Measurements from ENCODE around the gene KPNA2. TPM values are rescaled to one million over a fixed set of nuclear protein-coding genes. Genes with fewer than 3 reads are reported as not detected.
A peak's percentile ranks its signal among the peaks of the same experiment; 100 is the strongest.

Gene KPNA2
- total and polyA plus RNA-seq, 2 of the 13 experiments (the other 11 are each of a cell fraction or from before 2014, with no cell fraction given) = 111 to 305 TPM

DNA sequence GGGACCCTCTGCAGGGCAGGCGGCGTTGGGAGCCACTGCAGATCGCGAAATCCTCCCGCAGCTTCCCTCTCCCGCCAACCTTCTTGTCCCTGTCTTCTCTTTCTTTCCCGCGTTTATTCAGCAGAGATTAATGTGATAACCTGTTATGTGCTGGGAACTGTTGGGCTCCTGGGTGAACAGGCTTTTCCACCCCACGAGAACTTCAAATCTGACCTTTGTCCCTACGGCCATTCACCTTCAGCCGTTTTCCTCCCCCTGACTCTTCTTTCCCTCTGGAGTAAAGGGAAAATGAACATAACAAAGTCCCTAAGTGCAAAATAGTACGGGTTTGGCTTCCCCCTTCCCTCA, 15.2 kb upstream of the KPNA2 start (continued):
- TF ChIP-seq FUBP1 (CRISPR knock-in tag; IDR thresholded peaks at IDR 0.05; ENCODE audit: borderline replicate concordance) (no peak), MEIS2 (CRISPR knock-in tag; IDR thresholded peaks at IDR 0.05) (no peak), SKIL (CRISPR knock-in tag; IDR thresholded peaks at IDR 0.05; ENCODE audit: borderline replicate concordance) (no peak), RBM39 (IDR thresholded peaks at IDR 0.05; ENCODE audit: low read depth, low read length, poor library complexity, severe bottlenecking) (no peak), TSC22D2 (CRISPR knock-in tag; IDR thresholded peaks at IDR 0.05; ENCODE audit: borderline replicate concordance) (no peak), ZNF251 (CRISPR knock-in tag; IDR thresholded peaks at IDR 0.05) (no peak), PRMT3 (CRISPR knock-in tag; IDR thresholded peaks at IDR 0.05; ENCODE audit: borderline replicate concordance, low read depth) (no peak), PHF8 (CRISPR knock-in tag; IDR thresholded peaks at IDR 0.05) (peak; percentile 12; the same call in 1 of the 2 replicates), ETV5 (CRISPR knock-in tag; IDR thresholded peaks at IDR 0.05; ENCODE audit: borderline replicate concordance) (no peak), RNF2 (conservative IDR thresholded peaks at IDR 0.05; ENCODE audit: low read depth) (no peak), EHMT2 (IDR thresholded peaks at IDR 0.05; ENCODE audit: borderline replicate concordance, low read depth, low read length) (no peak)
- TF ChIP-seq, protein P1, sequence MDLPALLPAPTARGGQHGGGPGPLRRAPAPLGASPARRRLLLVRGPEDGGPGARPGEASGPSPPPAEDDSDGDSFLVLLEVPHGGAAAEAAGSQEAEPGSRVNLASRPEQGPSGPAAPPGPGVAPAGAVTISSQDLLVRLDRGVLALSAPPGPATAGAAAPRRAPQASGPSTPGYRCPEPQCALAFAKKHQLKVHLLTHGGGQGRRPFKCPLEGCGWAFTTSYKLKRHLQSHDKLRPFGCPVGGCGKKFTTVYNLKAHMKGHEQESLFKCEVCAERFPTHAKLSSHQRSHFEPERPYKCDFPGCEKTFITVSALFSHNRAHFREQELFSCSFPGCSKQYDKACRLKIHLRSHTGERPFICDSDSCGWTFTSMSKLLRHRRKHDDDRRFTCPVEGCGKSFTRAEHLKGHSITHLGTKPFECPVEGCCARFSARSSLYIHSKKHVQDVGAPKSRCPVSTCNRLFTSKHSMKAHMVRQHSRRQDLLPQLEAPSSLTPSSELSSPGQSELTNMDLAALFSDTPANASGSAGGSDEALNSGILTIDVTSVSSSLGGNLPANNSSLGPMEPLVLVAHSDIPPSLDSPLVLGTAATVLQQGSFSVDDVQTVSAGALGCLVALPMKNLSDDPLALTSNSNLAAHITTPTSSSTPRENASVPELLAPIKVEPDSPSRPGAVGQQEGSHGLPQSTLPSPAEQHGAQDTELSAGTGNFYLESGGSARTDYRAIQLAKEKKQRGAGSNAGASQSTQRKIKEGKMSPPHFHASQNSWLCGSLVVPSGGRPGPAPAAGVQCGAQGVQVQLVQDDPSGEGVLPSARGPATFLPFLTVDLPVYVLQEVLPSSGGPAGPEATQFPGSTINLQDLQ (CRISPR knock-in tag; IDR thresholded peaks at IDR 0.05) = no peak
- TF ChIP-seq, protein P2, sequence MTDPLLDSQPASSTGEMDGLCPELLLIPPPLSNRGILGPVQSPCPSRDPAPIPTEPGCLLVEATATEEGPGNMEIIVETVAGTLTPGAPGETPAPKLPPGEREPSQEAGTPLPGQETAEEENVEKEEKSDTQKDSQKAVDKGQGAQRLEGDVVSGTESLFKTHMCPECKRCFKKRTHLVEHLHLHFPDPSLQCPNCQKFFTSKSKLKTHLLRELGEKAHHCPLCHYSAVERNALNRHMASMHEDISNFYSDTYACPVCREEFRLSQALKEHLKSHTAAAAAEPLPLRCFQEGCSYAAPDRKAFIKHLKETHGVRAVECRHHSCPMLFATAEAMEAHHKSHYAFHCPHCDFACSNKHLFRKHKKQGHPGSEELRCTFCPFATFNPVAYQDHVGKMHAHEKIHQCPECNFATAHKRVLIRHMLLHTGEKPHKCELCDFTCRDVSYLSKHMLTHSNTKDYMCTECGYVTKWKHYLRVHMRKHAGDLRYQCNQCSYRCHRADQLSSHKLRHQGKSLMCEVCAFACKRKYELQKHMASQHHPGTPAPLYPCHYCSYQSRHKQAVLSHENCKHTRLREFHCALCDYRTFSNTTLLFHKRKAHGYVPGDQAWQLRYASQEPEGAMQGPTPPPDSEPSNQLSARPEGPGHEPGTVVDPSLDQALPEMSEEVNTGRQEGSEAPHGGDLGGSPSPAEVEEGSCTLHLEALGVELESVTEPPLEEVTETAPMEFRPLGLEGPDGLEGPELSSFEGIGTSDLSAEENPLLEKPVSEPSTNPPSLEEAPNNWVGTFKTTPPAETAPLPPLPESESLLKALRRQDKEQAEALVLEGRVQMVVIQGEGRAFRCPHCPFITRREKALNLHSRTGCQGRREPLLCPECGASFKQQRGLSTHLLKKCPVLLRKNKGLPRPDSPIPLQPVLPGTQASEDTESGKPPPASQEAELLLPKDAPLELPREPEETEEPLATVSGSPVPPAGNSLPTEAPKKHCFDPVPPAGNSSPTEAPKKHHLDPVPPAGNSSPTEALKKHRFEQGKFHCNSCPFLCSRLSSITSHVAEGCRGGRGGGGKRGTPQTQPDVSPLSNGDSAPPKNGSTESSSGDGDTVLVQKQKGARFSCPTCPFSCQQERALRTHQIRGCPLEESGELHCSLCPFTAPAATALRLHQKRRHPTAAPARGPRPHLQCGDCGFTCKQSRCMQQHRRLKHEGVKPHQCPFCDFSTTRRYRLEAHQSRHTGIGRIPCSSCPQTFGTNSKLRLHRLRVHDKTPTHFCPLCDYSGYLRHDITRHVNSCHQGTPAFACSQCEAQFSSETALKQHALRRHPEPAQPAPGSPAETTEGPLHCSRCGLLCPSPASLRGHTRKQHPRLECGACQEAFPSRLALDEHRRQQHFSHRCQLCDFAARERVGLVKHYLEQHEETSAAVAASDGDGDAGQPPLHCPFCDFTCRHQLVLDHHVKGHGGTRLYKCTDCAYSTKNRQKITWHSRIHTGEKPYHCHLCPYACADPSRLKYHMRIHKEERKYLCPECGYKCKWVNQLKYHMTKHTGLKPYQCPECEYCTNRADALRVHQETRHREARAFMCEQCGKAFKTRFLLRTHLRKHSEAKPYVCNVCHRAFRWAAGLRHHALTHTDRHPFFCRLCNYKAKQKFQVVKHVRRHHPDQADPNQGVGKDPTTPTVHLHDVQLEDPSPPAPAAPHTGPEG (CRISPR knock-in tag; IDR thresholded peaks at IDR 0.05) = 0 out of 2 replicates have a peak, but pooled peaks have one; percentile 3
- TF ChIP-seq, protein P3, sequence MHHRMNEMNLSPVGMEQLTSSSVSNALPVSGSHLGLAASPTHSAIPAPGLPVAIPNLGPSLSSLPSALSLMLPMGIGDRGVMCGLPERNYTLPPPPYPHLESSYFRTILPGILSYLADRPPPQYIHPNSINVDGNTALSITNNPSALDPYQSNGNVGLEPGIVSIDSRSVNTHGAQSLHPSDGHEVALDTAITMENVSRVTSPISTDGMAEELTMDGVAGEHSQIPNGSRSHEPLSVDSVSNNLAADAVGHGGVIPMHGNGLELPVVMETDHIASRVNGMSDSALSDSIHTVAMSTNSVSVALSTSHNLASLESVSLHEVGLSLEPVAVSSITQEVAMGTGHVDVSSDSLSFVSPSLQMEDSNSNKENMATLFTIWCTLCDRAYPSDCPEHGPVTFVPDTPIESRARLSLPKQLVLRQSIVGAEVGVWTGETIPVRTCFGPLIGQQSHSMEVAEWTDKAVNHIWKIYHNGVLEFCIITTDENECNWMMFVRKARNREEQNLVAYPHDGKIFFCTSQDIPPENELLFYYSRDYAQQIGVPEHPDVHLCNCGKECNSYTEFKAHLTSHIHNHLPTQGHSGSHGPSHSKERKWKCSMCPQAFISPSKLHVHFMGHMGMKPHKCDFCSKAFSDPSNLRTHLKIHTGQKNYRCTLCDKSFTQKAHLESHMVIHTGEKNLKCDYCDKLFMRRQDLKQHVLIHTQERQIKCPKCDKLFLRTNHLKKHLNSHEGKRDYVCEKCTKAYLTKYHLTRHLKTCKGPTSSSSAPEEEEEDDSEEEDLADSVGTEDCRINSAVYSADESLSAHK (CRISPR knock-in tag; IDR thresholded peaks at IDR 0.05; ENCODE audit: borderline replicate concordance) = no peak

Measured in HepG2 (cell line).